ENCODE measurements around the gene LSP1.

DNA sequence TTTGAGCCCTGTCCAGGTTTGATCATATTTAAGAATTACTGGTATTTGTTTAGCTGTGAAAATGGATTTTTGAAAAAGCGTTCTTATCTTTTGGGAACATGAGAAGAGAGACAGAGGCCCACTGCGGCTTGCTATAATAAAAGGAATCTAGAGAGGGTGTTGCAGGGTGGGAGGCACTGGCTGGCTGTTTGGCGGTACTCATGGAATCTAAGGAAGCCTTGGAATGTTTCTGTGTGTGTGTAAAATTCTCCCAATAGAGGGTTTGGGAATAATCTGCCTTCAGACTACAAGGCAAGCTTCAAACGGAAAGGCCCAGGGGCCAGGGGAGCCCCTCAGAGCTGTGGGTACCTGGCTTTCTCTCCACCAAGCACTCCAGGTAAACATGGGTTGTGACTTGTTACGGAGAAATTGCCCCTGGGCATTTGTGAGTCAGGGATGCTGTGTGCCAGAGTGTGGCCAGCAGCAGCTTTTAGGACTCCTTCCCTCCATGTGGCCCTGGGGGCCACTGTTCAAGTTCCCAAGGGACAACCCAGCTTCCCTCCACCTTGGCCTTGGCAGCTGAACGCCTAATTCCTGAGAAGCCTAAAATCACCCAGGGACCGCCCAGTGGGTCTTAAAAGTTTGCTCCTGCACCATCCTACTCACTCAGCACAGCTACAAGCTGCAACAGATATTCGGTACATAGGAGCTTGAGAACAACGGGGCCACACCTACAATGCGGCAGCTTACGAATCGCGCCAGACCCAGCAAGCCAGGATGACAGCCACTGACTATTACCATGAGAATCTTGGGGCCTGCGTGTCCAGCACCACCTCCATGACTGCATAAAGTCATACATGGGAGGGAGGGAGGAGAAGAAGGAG is 32.2 kb upstream of the LSP1 start:
- TF ChIP-seq, protein P1, sequence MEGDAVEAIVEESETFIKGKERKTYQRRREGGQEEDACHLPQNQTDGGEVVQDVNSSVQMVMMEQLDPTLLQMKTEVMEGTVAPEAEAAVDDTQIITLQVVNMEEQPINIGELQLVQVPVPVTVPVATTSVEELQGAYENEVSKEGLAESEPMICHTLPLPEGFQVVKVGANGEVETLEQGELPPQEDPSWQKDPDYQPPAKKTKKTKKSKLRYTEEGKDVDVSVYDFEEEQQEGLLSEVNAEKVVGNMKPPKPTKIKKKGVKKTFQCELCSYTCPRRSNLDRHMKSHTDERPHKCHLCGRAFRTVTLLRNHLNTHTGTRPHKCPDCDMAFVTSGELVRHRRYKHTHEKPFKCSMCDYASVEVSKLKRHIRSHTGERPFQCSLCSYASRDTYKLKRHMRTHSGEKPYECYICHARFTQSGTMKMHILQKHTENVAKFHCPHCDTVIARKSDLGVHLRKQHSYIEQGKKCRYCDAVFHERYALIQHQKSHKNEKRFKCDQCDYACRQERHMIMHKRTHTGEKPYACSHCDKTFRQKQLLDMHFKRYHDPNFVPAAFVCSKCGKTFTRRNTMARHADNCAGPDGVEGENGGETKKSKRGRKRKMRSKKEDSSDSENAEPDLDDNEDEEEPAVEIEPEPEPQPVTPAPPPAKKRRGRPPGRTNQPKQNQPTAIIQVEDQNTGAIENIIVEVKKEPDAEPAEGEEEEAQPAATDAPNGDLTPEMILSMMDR (IDR thresholded peaks at IDR 0.05): no peak
- TF ChIP-seq POLR2AphosphoS5 (IDR thresholded peaks at IDR 0.05): no peak
